ENCODE data around the gene HAUS6.
"Not testable (repeated sequence)": the region's sequence is repeated elsewhere in the genome, so short reads cannot be mapped to it uniquely, and the experiment has no call there.

Gene HAUS6

DNA sequence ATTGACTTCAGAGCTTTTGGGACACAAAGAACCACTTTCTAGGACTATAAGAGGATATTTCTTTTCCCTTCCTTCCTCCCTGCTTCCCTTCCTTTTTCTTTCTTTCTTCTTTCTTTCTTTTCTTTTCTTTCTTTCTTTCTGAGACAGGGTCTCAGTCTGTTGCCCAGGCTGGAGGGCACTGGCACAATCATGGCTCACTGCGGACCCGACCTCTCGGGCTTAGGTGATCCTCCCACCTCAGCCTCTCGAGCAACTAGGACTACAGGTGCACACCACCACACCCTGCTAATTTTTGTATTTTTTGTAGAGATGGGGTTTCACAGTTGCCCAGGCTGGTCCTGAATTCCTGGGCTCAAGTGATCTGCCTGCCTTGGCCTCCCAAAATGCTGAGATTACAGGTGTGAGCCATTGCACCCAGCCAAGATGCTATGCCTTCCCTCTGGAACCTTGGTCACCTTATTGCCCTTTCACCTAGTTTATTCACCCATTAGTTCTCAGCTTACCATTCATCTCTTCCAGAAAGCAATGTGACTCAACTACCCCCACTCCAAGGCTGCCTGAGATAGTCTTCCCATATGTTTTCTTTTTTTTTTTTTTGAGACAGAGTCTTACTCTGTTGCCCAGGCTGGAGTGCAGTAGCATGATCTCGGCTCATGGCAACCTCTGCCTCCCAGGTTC is 14.5 kb upstream of the HAUS6 start:
- H3K9ac ChIP-seq (ENCODE audit: low read depth in 1 of 2, low read length in 2 of 2): no peak overlapping the region
- no peaks in the 10 kb centered on the region for H3K4me1 ChIP-seq (ENCODE audit: control insufficient read depth in 2 of 2, insufficient read depth in 2 of 2, low read length in 2 of 2)
- H3K9me3 ChIP-seq (ENCODE audit: control insufficient read depth in 2 of 2, low read length in 2 of 2): no peaks in the 10 kb centered on the region
- no peaks in the 10 kb centered on the region for H3K27me3 ChIP-seq (ENCODE audit: control insufficient read depth in 2 of 2, insufficient read depth in 2 of 2, low read length in 2 of 2)
- peaks cover 46 to 59% of the 10 kb centered on the region in 2 donors for H3K36me3 ChIP-seq (ENCODE audit: control insufficient read depth in 2 of 2, insufficient read depth in 2 of 2, low read length in 2 of 2)
- no peak overlapping the region for H3K4me3 ChIP-seq (ENCODE audit: low read length in 2 of 2)
- no peak overlapping the region for H3K27ac ChIP-seq (ENCODE audit: low read depth in 2 of 2, low read length in 2 of 2)

DNA sequence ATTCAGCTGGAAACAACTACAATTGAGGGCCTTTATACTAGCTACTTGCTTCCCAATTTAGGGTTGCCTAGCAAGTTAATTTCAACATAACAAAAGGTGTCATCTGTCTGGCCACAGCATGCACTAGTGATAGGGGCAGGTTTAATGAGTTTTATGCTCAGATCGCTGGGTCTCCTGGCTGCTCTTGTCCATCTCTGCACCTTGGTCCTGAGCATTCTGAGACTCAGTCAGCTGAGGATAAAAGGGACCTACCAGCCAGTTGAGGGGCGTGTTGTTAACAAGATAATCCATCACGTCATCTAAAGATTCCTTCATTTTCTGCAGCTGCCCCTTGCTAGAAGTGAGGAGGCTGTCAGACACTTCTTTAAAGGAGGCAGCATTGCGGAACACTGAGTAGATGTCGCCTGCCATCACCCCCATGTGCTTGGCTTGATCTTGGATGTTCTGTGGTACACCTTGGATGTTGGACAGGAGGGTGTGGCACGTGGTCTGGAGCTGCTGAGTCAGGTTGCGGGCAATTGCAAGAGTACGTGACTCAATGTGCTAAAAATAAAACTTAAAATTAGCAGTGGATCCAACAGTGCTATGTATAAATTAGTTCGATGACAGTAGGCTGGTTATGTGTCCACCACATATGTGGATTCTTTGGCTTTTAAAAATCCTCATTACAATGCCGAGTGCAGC is 13.5 kb upstream of the HAUS6 start:
- H3K36me3 ChIP-seq (ENCODE audit: control insufficient read depth in 2 of 2, insufficient read depth in 2 of 2, low read length in 2 of 2): peaks cover 46 to 56% of the 10 kb centered on the region in 2 donors
- H3K9ac ChIP-seq (ENCODE audit: low read depth in 1 of 2, low read length in 2 of 2): no peak overlapping the region
- no peaks in the 10 kb centered on the region for H3K4me1 ChIP-seq (ENCODE audit: control insufficient read depth in 2 of 2, insufficient read depth in 2 of 2, low read length in 2 of 2)
- no peaks in the 10 kb centered on the region for H3K27me3 ChIP-seq (ENCODE audit: control insufficient read depth in 2 of 2, insufficient read depth in 2 of 2, low read length in 2 of 2)
- no peak overlapping the region for H3K27ac ChIP-seq (ENCODE audit: low read depth in 2 of 2, low read length in 2 of 2)
- H3K4me3 ChIP-seq (ENCODE audit: low read length in 2 of 2): no peak overlapping the region
- H3K9me3 ChIP-seq (ENCODE audit: control insufficient read depth in 2 of 2, low read length in 2 of 2): no peaks in the 10 kb centered on the region

DNA sequence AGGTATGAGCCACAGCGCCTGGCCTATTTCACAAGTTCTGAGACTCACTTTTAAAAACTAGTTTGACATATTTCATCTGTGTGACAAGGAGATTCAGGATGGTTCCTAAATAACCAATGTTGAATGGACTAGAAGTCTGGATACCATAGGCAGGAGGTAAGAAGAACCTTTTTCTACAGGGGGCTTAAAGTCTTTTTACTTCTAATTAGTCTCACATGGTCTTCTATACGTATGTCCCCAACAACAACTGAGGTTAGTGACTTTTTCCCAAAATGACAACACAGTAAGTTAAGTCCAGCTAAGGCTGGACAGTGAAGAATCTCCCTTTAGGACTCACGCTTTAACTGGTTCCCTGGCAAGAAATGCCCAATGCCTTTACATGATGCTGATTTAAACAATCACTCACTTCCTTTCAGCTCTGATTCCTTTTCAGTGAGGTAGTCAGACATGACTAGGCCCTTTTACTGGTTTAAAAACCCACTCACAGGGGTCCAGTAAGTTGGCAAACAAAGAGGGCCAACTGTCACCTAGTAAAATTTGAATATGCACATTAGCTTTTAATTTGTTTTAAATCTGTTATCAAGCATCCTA is 12.1 kb upstream of the HAUS6 start:
- H3K9me3 ChIP-seq (ENCODE audit: control insufficient read depth in 2 of 2, low read length in 2 of 2): no peaks in the 10 kb centered on the region

DNA sequence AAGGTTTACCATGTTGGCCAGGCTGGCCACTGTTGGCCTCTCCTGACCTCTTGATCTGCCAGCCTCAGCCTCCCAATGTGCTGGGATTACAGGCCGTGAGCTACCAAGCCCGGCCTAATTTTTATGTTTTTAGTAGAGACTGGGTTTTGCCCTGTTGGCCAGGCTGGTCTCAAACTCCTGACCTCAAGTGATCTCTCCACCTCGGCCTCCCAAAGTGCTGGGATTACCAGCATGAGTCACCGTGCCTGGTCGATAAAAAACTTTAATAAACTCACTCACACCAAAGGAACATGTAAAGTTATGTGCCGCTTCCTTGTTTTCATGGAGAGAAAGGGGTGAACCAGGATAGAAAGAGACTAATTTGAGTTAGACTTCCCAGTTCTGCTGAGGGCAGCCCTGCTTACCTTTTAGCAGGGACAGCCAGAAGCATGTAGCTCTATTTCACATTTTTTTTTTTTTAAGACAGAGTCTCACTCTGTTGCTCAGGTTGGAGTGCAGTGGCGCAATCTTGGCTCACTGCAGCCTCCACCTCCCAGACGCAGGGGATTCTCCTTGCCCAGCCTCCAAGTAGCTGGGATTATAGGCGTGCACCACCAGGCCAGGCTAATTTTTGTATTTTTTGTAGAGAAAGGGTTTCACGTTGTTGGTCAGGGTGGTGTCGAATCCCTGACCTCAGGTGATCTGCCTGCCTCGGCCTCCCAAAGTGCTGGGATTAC is 11.4 kb upstream of the HAUS6 start:
- H3K4me1 ChIP-seq (ENCODE audit: control insufficient read depth in 2 of 2, insufficient read depth in 2 of 2, low read length in 2 of 2): no peaks in the 10 kb centered on the region
- no peaks in the 10 kb centered on the region for H3K9me3 ChIP-seq (ENCODE audit: control insufficient read depth in 2 of 2, low read length in 2 of 2)
- peaks cover 27 to 37% of the 10 kb centered on the region in 2 donors for H3K36me3 ChIP-seq (ENCODE audit: control insufficient read depth in 2 of 2, insufficient read depth in 2 of 2, low read length in 2 of 2)
- H3K9ac ChIP-seq (ENCODE audit: low read depth in 1 of 2, low read length in 2 of 2): no peak overlapping the region
- no peak overlapping the region for H3K27ac ChIP-seq (ENCODE audit: low read depth in 2 of 2, low read length in 2 of 2)
- H3K4me3 ChIP-seq (ENCODE audit: low read length in 2 of 2): no peak overlapping the region
- H3K27me3 ChIP-seq (ENCODE audit: control insufficient read depth in 2 of 2, insufficient read depth in 2 of 2, low read length in 2 of 2): no peaks in the 10 kb centered on the region

More for the DNA sequence above, 12.1 kb upstream of the HAUS6 start:
- no peak overlapping the region for H3K9ac ChIP-seq (ENCODE audit: low read depth in 1 of 2, low read length in 2 of 2)
- H3K4me1 ChIP-seq (ENCODE audit: control insufficient read depth in 2 of 2, insufficient read depth in 2 of 2, low read length in 2 of 2): no peaks in the 10 kb centered on the region
- no peak overlapping the region for H3K4me3 ChIP-seq (ENCODE audit: low read length in 2 of 2)
- H3K36me3 ChIP-seq (ENCODE audit: control insufficient read depth in 2 of 2, insufficient read depth in 2 of 2, low read length in 2 of 2): peaks cover 33 to 43% of the 10 kb centered on the region in 2 donors
- no peaks in the 10 kb centered on the region for H3K27me3 ChIP-seq (ENCODE audit: control insufficient read depth in 2 of 2, insufficient read depth in 2 of 2, low read length in 2 of 2)
- H3K27ac ChIP-seq (ENCODE audit: low read depth in 2 of 2, low read length in 2 of 2): no peak overlapping the region

DNA sequence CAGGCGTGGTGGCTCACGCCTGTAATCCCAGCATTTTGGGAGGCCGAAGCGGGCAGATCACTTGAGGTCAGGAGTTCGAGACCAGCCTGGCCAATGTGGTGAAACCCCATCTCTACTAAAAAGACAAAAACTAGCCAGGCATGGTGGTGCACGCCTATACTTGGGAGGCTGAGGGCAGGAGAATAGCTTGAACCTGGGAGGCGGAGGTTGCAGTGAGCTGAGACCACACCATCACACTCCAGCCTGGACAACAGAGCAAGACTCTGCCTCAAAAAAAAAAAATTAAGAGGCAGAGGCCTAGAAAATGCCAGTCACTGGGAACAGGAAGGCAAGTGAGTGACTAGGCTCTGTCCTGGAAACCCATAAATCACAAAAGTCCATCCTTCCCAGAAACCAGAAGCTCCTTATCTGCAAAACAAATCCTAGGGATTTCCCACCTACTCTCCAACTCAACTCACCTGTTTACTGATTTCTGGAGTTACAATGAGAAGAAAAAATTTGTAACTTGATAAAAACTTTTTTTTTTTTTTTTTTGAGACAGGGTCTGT is 10.4 kb upstream of the HAUS6 start:
- peaks cover 24 to 29% of the 10 kb centered on the region in 2 donors for H3K36me3 ChIP-seq (ENCODE audit: control insufficient read depth in 2 of 2, insufficient read depth in 2 of 2, low read length in 2 of 2)
- H3K9ac ChIP-seq (ENCODE audit: low read depth in 1 of 2, low read length in 2 of 2): not testable (repeated sequence)

DNA sequence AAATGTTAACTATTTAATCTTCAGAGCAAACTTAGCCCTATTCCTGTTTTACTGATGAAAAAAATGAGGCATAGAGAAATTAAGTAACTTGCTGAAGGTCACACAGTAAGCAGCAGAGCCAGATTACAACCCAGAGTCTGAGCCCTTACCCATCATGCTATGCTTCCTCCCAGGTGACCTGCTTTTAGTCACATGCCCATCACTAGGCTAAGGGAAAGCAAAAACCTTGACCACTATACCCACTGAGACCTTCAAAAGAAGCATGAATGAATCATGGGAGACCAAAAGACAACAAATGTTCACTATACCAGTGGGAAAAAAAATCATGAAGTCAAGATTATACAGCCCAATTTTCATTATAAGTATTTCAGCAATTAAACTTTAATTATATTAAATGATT is 5.3 kb upstream of the HAUS6 start:
- H3K36me3 ChIP-seq (ENCODE audit: control insufficient read depth in 2 of 2, insufficient read depth in 2 of 2, low read length in 2 of 2): no peaks in the 10 kb centered on the region
- H3K9ac ChIP-seq (ENCODE audit: low read depth in 1 of 2, low read length in 2 of 2): no peak overlapping the region
- no peak overlapping the region for H3K27ac ChIP-seq (ENCODE audit: low read depth in 2 of 2, low read length in 2 of 2)
- H3K4me3 ChIP-seq (ENCODE audit: low read length in 2 of 2): no peak overlapping the region
- no peaks in the 10 kb centered on the region for H3K27me3 ChIP-seq (ENCODE audit: control insufficient read depth in 2 of 2, insufficient read depth in 2 of 2, low read length in 2 of 2)
- peaks cover 0 to 6% of the 10 kb centered on the region in 2 donors for H3K4me1 ChIP-seq (ENCODE audit: control insufficient read depth in 2 of 2, insufficient read depth in 2 of 2, low read length in 2 of 2)
- H3K9me3 ChIP-seq (ENCODE audit: control insufficient read depth in 2 of 2, low read length in 2 of 2): no peaks in the 10 kb centered on the region

More for the DNA sequence above, 10.4 kb upstream of the HAUS6 start:
- not testable (repeated sequence) for H3K27ac ChIP-seq (ENCODE audit: low read depth in 2 of 2, low read length in 2 of 2); H3K4me3 ChIP-seq (ENCODE audit: low read length in 2 of 2); H3K27me3 ChIP-seq (ENCODE audit: control insufficient read depth in 2 of 2, insufficient read depth in 2 of 2, low read length in 2 of 2); H3K9me3 ChIP-seq (ENCODE audit: control insufficient read depth in 2 of 2, low read length in 2 of 2); H3K4me1 ChIP-seq (ENCODE audit: control insufficient read depth in 2 of 2, insufficient read depth in 2 of 2, low read length in 2 of 2)

DNA sequence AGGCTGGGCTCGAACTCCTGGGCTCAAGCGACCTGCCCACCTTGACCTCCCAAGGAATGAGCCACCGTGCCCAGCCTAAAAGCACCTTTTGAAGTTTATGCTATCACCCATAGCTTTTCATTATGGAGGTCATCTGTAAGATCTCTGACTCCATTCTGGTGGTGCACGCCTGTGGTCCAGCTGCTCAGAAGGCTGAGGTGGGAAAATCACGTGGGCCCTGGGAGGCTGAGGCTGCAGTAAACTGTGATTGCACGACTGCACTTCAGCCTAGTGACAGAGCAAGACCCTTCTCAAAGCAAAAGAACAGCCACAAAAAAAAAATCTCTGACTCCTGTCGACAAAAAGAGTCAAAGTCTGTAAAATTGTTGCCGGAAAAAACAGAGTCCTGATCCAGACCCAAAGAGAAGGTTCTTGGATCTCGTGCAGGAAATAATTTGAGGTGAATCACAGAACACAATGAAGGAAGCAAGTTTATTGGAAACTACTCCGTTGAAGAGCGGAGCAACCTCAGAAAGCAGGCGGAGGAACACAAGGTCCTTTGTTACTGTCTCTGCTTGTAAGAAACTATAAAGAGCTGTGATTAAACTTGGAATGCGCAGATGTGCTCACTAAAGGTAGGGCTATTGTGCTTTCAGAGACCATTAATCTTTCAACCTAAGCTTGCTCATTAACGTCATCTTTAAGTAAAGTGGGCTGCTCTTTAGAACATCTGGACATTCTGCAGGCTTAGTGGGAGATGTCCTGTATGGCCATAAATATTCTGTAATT is 2.0 kb upstream of the HAUS6 start:
- no peaks in the 10 kb centered on the region for H3K9me3 ChIP-seq (ENCODE audit: control insufficient read depth in 2 of 2, low read length in 2 of 2)
- no peak overlapping the region for H3K9ac ChIP-seq (ENCODE audit: low read depth in 1 of 2, low read length in 2 of 2)
- peaks cover 6 to 10% of the 10 kb centered on the region in 2 donors for H3K4me1 ChIP-seq (ENCODE audit: control insufficient read depth in 2 of 2, insufficient read depth in 2 of 2, low read length in 2 of 2)
- H3K27me3 ChIP-seq (ENCODE audit: control insufficient read depth in 2 of 2, insufficient read depth in 2 of 2, low read length in 2 of 2): no peaks in the 10 kb centered on the region
- H3K36me3 ChIP-seq (ENCODE audit: control insufficient read depth in 2 of 2, insufficient read depth in 2 of 2, low read length in 2 of 2): no peaks in the 10 kb centered on the region
- no peak overlapping the region for H3K4me3 ChIP-seq (ENCODE audit: low read length in 2 of 2)
- H3K27ac ChIP-seq (ENCODE audit: low read depth in 2 of 2, low read length in 2 of 2): peak overlapping the region in 1 of 2 donors; percentile 62

DNA sequence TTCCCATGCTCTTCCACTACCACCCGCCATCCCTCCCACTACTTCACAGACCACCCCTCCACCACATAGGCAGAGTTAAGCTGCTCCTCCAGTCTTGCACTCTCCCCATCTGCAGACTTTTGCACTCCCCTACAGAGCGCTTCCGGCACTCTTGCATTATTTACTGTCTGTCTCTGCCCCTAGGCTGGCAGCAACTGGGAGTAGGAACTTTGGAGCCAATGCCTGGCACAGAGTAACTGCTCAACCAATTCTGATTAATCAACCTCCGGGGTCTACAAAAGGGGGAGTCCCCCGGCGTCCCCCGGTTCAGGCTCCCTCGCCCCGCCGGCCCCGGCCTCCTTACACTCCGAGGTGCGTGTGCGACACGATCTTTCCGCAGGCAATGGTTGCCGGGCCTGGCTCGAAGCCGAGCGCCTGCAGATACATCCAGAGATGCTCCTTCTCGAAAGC is 498 bp downstream of the HAUS6 start:
- no peaks in the 10 kb centered on the region for H3K27me3 ChIP-seq (ENCODE audit: control insufficient read depth in 2 of 2, insufficient read depth in 2 of 2, low read length in 2 of 2)
- H3K4me3 ChIP-seq (ENCODE audit: low read length in 2 of 2): peak overlapping the region; percentile 82 to 98
- peak overlapping the region; percentile 77 to 83 for H3K27ac ChIP-seq (ENCODE audit: low read depth in 2 of 2, low read length in 2 of 2)
- H3K36me3 ChIP-seq (ENCODE audit: control insufficient read depth in 2 of 2, insufficient read depth in 2 of 2, low read length in 2 of 2): no peaks in the 10 kb centered on the region
- H3K4me1 ChIP-seq (ENCODE audit: control insufficient read depth in 2 of 2, insufficient read depth in 2 of 2, low read length in 2 of 2): peaks cover 6 to 10% of the 10 kb centered on the region in 2 donors
- H3K9me3 ChIP-seq (ENCODE audit: control insufficient read depth in 2 of 2, low read length in 2 of 2): no peaks in the 10 kb centered on the region
- H3K9ac ChIP-seq (ENCODE audit: low read depth in 1 of 2, low read length in 2 of 2): peak overlapping the region; percentile 76 to 87

DNA sequence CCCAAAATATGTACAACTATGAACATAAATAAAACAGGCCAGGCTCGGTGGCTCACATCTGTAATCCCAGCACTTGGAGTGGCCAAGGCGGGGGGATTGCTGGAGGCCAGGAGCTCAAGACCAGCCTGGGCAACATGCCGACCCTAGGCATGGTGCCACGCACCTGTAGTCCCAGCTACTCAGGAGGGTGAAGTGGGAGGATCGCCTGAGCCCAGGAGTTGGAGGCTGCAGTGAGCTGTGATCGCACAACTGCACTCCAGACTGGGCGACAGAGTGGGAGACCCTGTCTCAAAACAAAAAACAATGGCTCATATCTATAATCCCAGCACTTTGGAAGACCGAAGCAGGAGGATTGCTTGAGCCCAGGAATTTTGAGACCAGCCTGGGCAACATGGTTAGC is 1.5 kb downstream of the HAUS6 start:
- Histone ChIP-seq H3K27ac (ENCODE audit: low read depth in 2 of 2, low read length in 2 of 2) (no peak overlapping the region), H3K9ac (ENCODE audit: low read depth in 1 of 2, low read length in 2 of 2) (no peak overlapping the region), H3K4me1 (ENCODE audit: control insufficient read depth in 2 of 2, insufficient read depth in 2 of 2, low read length in 2 of 2) (peaks cover 6 to 10% of the 10 kb centered on the region in 2 donors), H3K27me3 (ENCODE audit: control insufficient read depth in 2 of 2, insufficient read depth in 2 of 2, low read length in 2 of 2) (no peaks in the 10 kb centered on the region), H3K9me3 (ENCODE audit: control insufficient read depth in 2 of 2, low read length in 2 of 2) (no peaks in the 10 kb centered on the region), H3K36me3 (ENCODE audit: control insufficient read depth in 2 of 2, insufficient read depth in 2 of 2, low read length in 2 of 2) (no peaks in the 10 kb centered on the region), H3K4me3 (ENCODE audit: low read length in 2 of 2) (no peak overlapping the region)

All from mucosa of rectum (tissue), 2 donors.